ENCODE data around the gene LBR. TPM values are rescaled to one million over a fixed set of nuclear protein-coding genes. Genes with fewer than 3 reads are reported as not detected.
A peak's percentile ranks its signal among the peaks of the same experiment; 100 is the strongest.
"Not testable (repeated sequence)": the region's sequence is repeated elsewhere in the genome, so short reads cannot be mapped to it uniquely, and the experiment has no call there.

The LBR gene
- total RNA-seq, 1 donor from 2014 or later = 93.9 TPM

- H3K4me3 Mint-ChIP-seq (ENCODE audit: unreplicated experiment) = no peak overlapping the region
- H3K36me3 Mint-ChIP-seq (ENCODE audit: unreplicated experiment) = no peaks in the 10 kb centered on the region
- H3K27me3 Mint-ChIP-seq (ENCODE audit: unreplicated experiment) = peaks cover 13% of the 10 kb centered on the region
- DNase-seq = peak; percentile 76
- TF ChIP-seq CTCF (IDR thresholded peaks at IDR 0.05; ENCODE audit: partially characterized antibody, unreplicated experiment) = peak; percentile 100
- peaks cover 4% of the 10 kb centered on the region for H3K4me1 Mint-ChIP-seq (ENCODE audit: low read depth, unreplicated experiment)
- H3K27ac Mint-ChIP-seq (ENCODE audit: unreplicated experiment) = no peak overlapping the region
- peaks cover 1% of the 10 kb centered on the region for H3K9me3 Mint-ChIP-seq (ENCODE audit: unreplicated experiment)
Observed at GRCh38 chr1:225474986-225475820, 47.4 kb upstream of the LBR start.

GRCh38 chr1:225474439-225474985 is 46.7 kb upstream of the LBR start:
- Mint-ChIP-seq H3K36me3 (ENCODE audit: unreplicated experiment) (no peaks in the 10 kb centered on the region), H3K27me3 (ENCODE audit: unreplicated experiment) (peaks cover 11% of the 10 kb centered on the region), H3K4me3 (ENCODE audit: unreplicated experiment) (peak overlapping the region; percentile 28), H3K27ac (ENCODE audit: unreplicated experiment) (no peak overlapping the region), H3K9me3 (ENCODE audit: unreplicated experiment) (peaks cover 1% of the 10 kb centered on the region), H3K4me1 (ENCODE audit: low read depth, unreplicated experiment) (peaks cover 4% of the 10 kb centered on the region)
- TF ChIP-seq CTCF (IDR thresholded peaks at IDR 0.05; ENCODE audit: partially characterized antibody, unreplicated experiment) = no peak
- no peak for DNase-seq

- not testable (repeated sequence) for H3K9me3 Mint-ChIP-seq (ENCODE audit: unreplicated experiment); DNase-seq
Observed at GRCh38 chr1:225473676-225474438, 46.0 kb upstream of the LBR start.

GRCh38 chr1:225473266-225473665 is 45.4 kb upstream of the LBR start:
- Mint-ChIP-seq H3K27me3 (ENCODE audit: unreplicated experiment) (peaks cover 17% of the 10 kb centered on the region), H3K4me1 (ENCODE audit: low read depth, unreplicated experiment) (peaks cover 14% of the 10 kb centered on the region)
- not testable (repeated sequence) for H3K9me3 Mint-ChIP-seq (ENCODE audit: unreplicated experiment); H3K36me3 Mint-ChIP-seq (ENCODE audit: unreplicated experiment); H3K27ac Mint-ChIP-seq (ENCODE audit: unreplicated experiment); DNase-seq; H3K4me3 Mint-ChIP-seq (ENCODE audit: unreplicated experiment)

More at GRCh38 chr1:225473676-225474438, 46.0 kb upstream of the LBR start:
- not testable (repeated sequence) for H3K36me3 Mint-ChIP-seq (ENCODE audit: unreplicated experiment); H3K4me1 Mint-ChIP-seq (ENCODE audit: low read depth, unreplicated experiment); H3K27ac Mint-ChIP-seq (ENCODE audit: unreplicated experiment)
- Mint-ChIP-seq H3K27me3 (ENCODE audit: unreplicated experiment) (peaks cover 14% of the 10 kb centered on the region), H3K4me3 (ENCODE audit: unreplicated experiment) (peak overlapping the region; percentile 28)

GRCh38 chr1:225471453-225472301 is 43.8 kb upstream of the LBR start:
- Mint-ChIP-seq H3K27ac (ENCODE audit: unreplicated experiment) (no peak overlapping the region), H3K36me3 (ENCODE audit: unreplicated experiment) (no peaks in the 10 kb centered on the region)
- TF ChIP-seq CTCF (IDR thresholded peaks at IDR 0.05; ENCODE audit: partially characterized antibody, unreplicated experiment) = no peak

More at GRCh38 chr1:225471453-225472301, 43.8 kb upstream of the LBR start:
- no peak for DNase-seq
- H3K9me3 Mint-ChIP-seq (ENCODE audit: unreplicated experiment) = peaks cover 2% of the 10 kb centered on the region
- peaks cover 18% of the 10 kb centered on the region for H3K4me1 Mint-ChIP-seq (ENCODE audit: low read depth, unreplicated experiment)
- no peak overlapping the region for H3K4me3 Mint-ChIP-seq (ENCODE audit: unreplicated experiment)
- peaks cover 18% of the 10 kb centered on the region for H3K27me3 Mint-ChIP-seq (ENCODE audit: unreplicated experiment)
